Ovary (tissue), 9 donors: Measurements from ENCODE around the gene LARP4B. TPM values are rescaled to one million over a fixed set of nuclear protein-coding genes. Genes with fewer than 3 reads are reported as not detected.

Experiments used
- DNase-seq, 5 donors: peaks; one replicate each; pipeline ENCODE4 v3.0.0-alpha.2; 2019 to 2020
- H3K27ac ChIP-seq, 2 donors: fragments of 200-600 bp; one replicate each; pipeline versions ENCODE4 v1.5.1 to v1.8.0; 2019 to 2022
- H3K27me3 ChIP-seq: fragments of 200-600 bp; one replicate; pipeline ENCODE4 v1.8.0; 2022
- H3K36me3 ChIP-seq: fragments of 200-600 bp; sonication (generic); one replicate; pipeline ENCODE4 v1.5.1; 2019
- H3K4me1 ChIP-seq: one replicate; pipeline ENCODE4 v1.8.1; 2013; ENCODE audit warnings: mild to moderate bottlenecking, moderate library complexity; ENCODE audit not compliant: insufficient read depth
- H3K4me3 ChIP-seq: fragments of 200-600 bp; sonication (generic); one replicate; pipeline ENCODE4 v1.5.1; 2017
- H3K9me3 ChIP-seq, 2 donors: fragments of 200-600 bp in 1 of 2; sonication (generic) in 1 of 2; one replicate each; pipeline versions ENCODE4 v1.5.1 to v1.8.1; 2013 to 2019; ENCODE audit warnings: mild to moderate bottlenecking in 1 of 2, moderate library complexity in 1 of 2
- EP300 ChIP-seq: sonication (generic); formaldehyde crosslinking; IDR thresholded peaks from one replicate; pipeline ENCODE4 v1.6.1; 2017; ENCODE audit warnings: antibody characterized with exemption
- POLR2A ChIP-seq: fragments of 450-650 bp; IDR thresholded peaks from one replicate; pipeline ENCODE4 v1.6.1; 2017; ENCODE audit warnings: antibody characterized with exemption, mild to moderate bottlenecking, moderate library complexity
- WGBS, 3 donors: extraction: QIAGEN DNeasy Blood & Tissue Kit in 1 of 3; methylation state at CpG; one replicate each; pipeline versions ENCODE4 v1.1.5 to v1.1.7; 2013 to 2017; 5-methylcytosine and 5-hydroxymethylcytosine counted together
- intact Hi-C, 4 donors: fragments of 100-400 bp; cut with DNase I; formaldehyde crosslinking; loops; one replicate each; pipeline versions ENCODE4 v1.11.0 to v1.15.1; 2022 to 2023
- polyA plus RNA-seq, 2 donors: library from polyadenylated mRNA; stranded (reverse); fragments of 200-250 nt in 1 of 2; fragments of 350-450 nt in 1 of 2; fragmentation: Illumina TruSeq in 1 of 2; extraction: RNeasy Lipid Tissue Mini Kit (QIAGEN cat#74804) in 1 of 2; gene quantifications; one replicate each; pipeline ENCODE4 v1.2.3, GENCODE V29; 2013 to 2014
- total RNA-seq, 7 donors: library from RNA; depleted of rRNA in 2 of 7; stranded (reverse); fragments of >200 nt in 2 of 7; fragmentation: NEBNext Ultra II Directional in 3 of 7; extraction: Animal tissue kit (Norgen Biotek cat#: 25700) in 3 of 7; gene quantifications; one replicate each; pipeline versions ENCODE4 v1.1.0 to v1.2.4, GENCODE V29; 2016 to 2023
- TF ChIP-seq, protein P1 (sequence below), 3 donors: fragments of 450-650 bp in 2 of 3; fragments of 200-600 bp in 1 of 3; IDR thresholded peaks; one replicate each; pipeline versions ENCODE4 v1.5.1 to v1.8.0; 2016 to 2022; ENCODE audit warnings: antibody characterized with exemption in 3 of 3, mild to moderate bottlenecking in 1 of 3
- donor health status: DM: no; HTN: no; CAD: no; lungs with moderate emphysema.
- donor health status: DM: no; HTN: no; CAD: no.
- donor health status: Bipolar disorder and iron deficiency.
- donor health status: DM: yes; HTN: yes; CAD: no.
- donor health status: DM: no; HTN: no; CAD: no.
- donor health status: DM: yes; HTN: yes; CAD: no.

The LARP4B gene
- total and polyA plus RNA-seq, 9 donors, result 14.4 to 77.8 (median 54.4) TPM

DNA sequence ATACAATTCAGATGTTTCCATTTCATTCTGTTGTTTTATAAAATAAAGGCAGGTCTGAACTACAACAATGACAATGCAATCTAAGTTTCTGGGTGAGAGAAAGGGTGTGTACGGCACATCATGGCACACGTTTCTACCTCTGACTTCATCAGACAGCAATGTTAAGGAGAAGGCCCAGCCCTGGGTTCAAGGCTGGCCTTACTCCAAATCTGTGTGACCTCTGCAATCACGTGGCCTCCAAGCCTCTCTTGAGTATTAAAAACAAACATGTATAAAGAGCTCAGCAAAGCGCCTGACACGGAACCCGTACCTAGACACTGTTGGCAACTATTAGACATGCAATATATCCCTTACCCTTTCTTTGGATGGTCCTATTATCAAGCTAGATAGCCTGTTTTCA, 114.1 kb downstream of the LARP4B start:
- TF ChIP-seq EP300 (no peak), POLR2A (no peak)
- TF ChIP-seq, protein P1, sequence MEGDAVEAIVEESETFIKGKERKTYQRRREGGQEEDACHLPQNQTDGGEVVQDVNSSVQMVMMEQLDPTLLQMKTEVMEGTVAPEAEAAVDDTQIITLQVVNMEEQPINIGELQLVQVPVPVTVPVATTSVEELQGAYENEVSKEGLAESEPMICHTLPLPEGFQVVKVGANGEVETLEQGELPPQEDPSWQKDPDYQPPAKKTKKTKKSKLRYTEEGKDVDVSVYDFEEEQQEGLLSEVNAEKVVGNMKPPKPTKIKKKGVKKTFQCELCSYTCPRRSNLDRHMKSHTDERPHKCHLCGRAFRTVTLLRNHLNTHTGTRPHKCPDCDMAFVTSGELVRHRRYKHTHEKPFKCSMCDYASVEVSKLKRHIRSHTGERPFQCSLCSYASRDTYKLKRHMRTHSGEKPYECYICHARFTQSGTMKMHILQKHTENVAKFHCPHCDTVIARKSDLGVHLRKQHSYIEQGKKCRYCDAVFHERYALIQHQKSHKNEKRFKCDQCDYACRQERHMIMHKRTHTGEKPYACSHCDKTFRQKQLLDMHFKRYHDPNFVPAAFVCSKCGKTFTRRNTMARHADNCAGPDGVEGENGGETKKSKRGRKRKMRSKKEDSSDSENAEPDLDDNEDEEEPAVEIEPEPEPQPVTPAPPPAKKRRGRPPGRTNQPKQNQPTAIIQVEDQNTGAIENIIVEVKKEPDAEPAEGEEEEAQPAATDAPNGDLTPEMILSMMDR (IDR thresholded peaks at IDR 0.05), result no peak
- H3K27me3 ChIP-seq, result no peaks in the 10 kb centered on the region
- WGBS, 3 donors, result 71 to 80% (median 72%) methylated on average over 6 of the region's 6 CpGs
- no peaks in the 10 kb centered on the region for H3K36me3 ChIP-seq
- no peaks in the 10 kb centered on the region for H3K4me1 ChIP-seq
- intact Hi-C loops, result no loop called here
- H3K9me3 ChIP-seq, result no peaks in the 10 kb centered on the region
- DNase-seq, result no peak
- H3K4me3 ChIP-seq, result no peak overlapping the region
- no peak overlapping the region for H3K27ac ChIP-seq

DNA sequence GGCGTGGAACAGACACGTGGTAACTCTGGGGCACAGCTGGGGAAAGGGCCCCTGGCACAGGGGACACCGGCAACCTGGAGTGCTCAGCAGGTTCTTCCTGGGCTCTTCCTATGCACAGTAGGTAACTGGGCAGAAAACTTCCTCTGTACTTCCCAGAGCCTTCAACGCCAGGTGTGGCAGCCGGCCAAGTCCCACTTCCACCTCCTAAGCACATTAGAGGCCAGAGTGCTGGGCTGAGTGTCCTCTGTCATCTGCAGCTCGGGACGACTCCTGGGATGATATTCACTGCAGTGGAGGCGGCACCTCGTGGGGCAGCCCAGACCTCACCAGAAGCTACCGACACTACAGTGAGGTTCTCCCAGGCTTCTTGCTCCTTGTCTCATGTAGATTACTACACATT, 114.5 kb downstream of the LARP4B start:
- Histone ChIP-seq H3K9me3 (no peaks in the 10 kb centered on the region), H3K4me3 (no peak overlapping the region), H3K4me1 (no peaks in the 10 kb centered on the region), H3K27me3 (no peaks in the 10 kb centered on the region), H3K27ac (no peak overlapping the region), H3K36me3 (no peaks in the 10 kb centered on the region)
- no peak for DNase-seq
- TF ChIP-seq, protein P1 (IDR thresholded peaks at IDR 0.05), result no peak
- TF ChIP-seq POLR2A (no peak), EP300 (no peak)
- 89 to 97% (median 91%) methylated on average over 10 of the region's 10 CpGs for WGBS, 3 donors
- intact Hi-C loops, result no loop called here

DNA sequence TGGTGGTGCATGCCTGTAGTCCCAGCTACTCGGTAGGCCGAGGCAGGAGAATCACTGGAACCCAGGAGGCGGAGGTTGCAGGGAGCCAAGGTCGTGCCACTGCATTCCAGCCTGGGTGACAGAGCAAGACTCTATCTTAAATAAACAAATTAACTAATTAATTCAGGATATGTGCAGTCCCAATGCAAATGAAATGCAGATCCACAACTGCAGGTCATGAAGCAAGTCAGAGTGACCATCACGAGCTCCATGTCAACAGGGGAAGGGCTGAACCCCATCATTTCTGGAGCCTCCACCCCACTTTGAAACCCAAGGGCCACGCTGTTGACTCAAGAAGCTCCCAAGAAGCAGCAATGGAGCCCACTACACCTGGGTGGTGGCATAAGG, 115.4 kb downstream of the LARP4B start:
- TF ChIP-seq, protein P1 (IDR thresholded peaks at IDR 0.05), result no peak
- H3K4me1 ChIP-seq, result no peaks in the 10 kb centered on the region
- no peaks in the 10 kb centered on the region for H3K27me3 ChIP-seq
- no peaks in the 10 kb centered on the region for H3K36me3 ChIP-seq
- intact Hi-C loops, result no loop called here
- DNase-seq, result no peak
- 90 to 95% (median 93%) methylated on average over 6 of the region's 6 CpGs for WGBS, 3 donors
- H3K9me3 ChIP-seq, result no peaks in the 10 kb centered on the region
- no peak overlapping the region for H3K27ac ChIP-seq
- no peak overlapping the region for H3K4me3 ChIP-seq

DNA sequence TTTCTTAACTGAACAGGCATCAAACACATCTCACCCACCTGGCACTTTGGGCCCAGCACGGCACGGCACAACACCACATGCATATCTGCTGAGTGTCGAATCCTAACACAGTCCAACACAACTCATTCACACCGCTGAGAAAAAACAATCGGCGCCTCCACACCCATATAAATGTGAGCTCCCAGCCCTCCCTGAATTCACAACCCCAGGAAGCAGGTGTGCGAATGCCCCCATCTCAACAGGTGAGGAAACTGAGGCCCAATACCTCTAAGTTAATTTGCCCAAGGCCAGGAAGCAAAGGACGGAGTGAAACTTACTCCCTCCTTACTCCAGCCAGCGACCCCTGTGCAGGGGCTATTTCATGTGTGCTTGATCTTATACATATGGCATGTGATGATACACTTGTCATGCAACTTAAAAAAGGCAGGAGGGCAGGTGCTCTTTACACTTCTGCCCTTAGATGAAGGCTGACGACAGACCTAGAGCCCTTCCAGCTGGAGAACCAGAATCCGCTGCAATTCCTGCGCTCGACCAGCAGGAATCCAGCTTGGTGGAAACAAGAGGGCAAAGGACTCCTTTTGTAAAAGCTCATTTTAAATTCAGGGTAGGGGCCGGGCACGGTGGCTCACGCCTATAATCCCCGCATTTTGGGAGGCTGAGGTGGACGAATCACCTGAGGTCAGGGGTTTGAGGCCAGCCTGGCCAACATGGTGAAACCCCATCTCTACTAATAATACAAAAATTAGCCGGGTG, 116.0 kb downstream of the LARP4B start:
- no peak for DNase-seq
- 93 to 96% (median 94%) methylated on average over 19 of the region's 19 CpGs for WGBS, 3 donors
- no peak overlapping the region for H3K27ac ChIP-seq

More for the DNA sequence above, 116.0 kb downstream of the LARP4B start:
- H3K27me3 ChIP-seq, result no peaks in the 10 kb centered on the region
- TF ChIP-seq, protein P1 (IDR thresholded peaks at IDR 0.05), result no peak
- TF ChIP-seq EP300 (no peak), POLR2A (no peak)
- H3K4me1 ChIP-seq, result no peaks in the 10 kb centered on the region
- H3K9me3 ChIP-seq, result no peaks in the 10 kb centered on the region
- H3K4me3 ChIP-seq, result no peak overlapping the region
- no peaks in the 10 kb centered on the region for H3K36me3 ChIP-seq
- intact Hi-C loops, result no loop called here
